Smooth muscle cell (in vitro differentiated cells): ENCODE data around the gene CHRNA10. TPM values are rescaled to one million over a fixed set of nuclear protein-coding genes. Genes with fewer than 3 reads are reported as not detected.

Source experiments
- DNase-seq: peaks from one replicate; lab custom pipeline; 2025; ENCODE audit not compliant: unreplicated experiment; lab: John Stamatoyannopoulos, UW
- H2AFZ ChIP-seq: fragments of 200-600 bp; sonication (generic); 2 replicates; pipeline ENCODE4 v1.6.0; 2016; ENCODE audit warnings: antibody characterized with exemption, low read depth, mild to moderate bottlenecking
- H3F3A ChIP-seq: fragments of 200-600 bp; sonication (generic); 2 replicates; pipeline ENCODE4 v1.6.0; 2017; ENCODE audit warnings: antibody characterized with exemption, low read depth
- H3K27ac ChIP-seq: fragments of 200-600 bp; sonication (generic); 2 replicates; pipeline ENCODE4 v1.5.1; 2016; ENCODE audit warnings: low read depth, mild to moderate bottlenecking
- H3K27me3 ChIP-seq: fragments of 200-600 bp; sonication (generic); 2 replicates; pipeline ENCODE4 v1.6.1; 2016; ENCODE audit warnings: low read depth, mild to moderate bottlenecking
- H3K36me3 ChIP-seq: fragments of 200-600 bp; sonication (generic); 2 replicates; pipeline ENCODE4 v1.5.1; 2016; ENCODE audit warnings: low read depth
- H3K4me1 ChIP-seq: fragments of 200-600 bp; sonication (generic); 2 replicates; pipeline ENCODE4 v1.5.1; 2016; ENCODE audit warnings: low read depth
- H3K4me2 ChIP-seq: fragments of 200-600 bp; sonication (generic); 2 replicates; pipeline ENCODE4 v1.6.0; 2016; ENCODE audit warnings: mild to moderate bottlenecking
- H3K4me3 ChIP-seq: fragments of 200-600 bp; sonication (generic); 2 replicates; pipeline ENCODE4 v1.5.1; 2016; ENCODE audit warnings: mild to moderate bottlenecking
- H3K79me2 ChIP-seq: fragments of 200-600 bp; sonication (generic); 2 replicates; pipeline ENCODE4 v1.6.0; 2016; ENCODE audit warnings: low read depth, mild to moderate bottlenecking
- H3K9ac ChIP-seq: fragments of 200-600 bp; sonication (generic); 2 replicates; pipeline ENCODE4 v1.6.0; 2016; ENCODE audit warnings: low read depth
- H3K9me3 ChIP-seq: fragments of 200-600 bp; sonication (generic); replicated peaks from 2 replicates; pipeline ENCODE4 v1.5.1; 2016; ENCODE audit warnings: low read depth
- H4K20me1 ChIP-seq: fragments of 200-600 bp; sonication (generic); 2 replicates; pipeline ENCODE4 v1.6.0; 2016; ENCODE audit warnings: low read depth
- CTCF ChIP-seq: fragments of 200-600 bp; sonication (generic); IDR thresholded peaks from 2 replicates; pipeline ENCODE4 v1.5.1; 2017; ENCODE audit warnings: borderline replicate concordance, mild to moderate bottlenecking, antibody characterized with exemption; ENCODE audit not compliant: insufficient read depth, poor library complexity, severe bottlenecking
- WGBS: methylation state at CpG from one replicate; pipeline ENCODE4 v1.1.7; 2016; ENCODE audit warnings: low lambda C conversion rate; 5-methylcytosine and 5-hydroxymethylcytosine counted together
- polyA plus RNA-seq: library from polyadenylated mRNA; unstranded; fragments of >200 nt; fragmentation: Nextera tagmentation; extraction: Ambion mirVana; gene quantifications from 2 replicates; pipeline ENCODE4 v1.2.1, GENCODE V29; 2016
- total RNA-seq: library from RNA; depleted of rRNA; stranded (reverse); fragments of >200 nt; gene quantifications from 2 replicates; pipeline ENCODE4 v1.2.3, GENCODE V29; 2014

CHRNA10 gene
- total and polyA plus RNA-seq, 2 experiments from 2014 or later: 0.41 to 0.58 TPM

GRCh38 chr11:3664032-3664630 lies 7.1 kb downstream of the CHRNA10 start:
- no peak overlapping the region for H3K27ac ChIP-seq
- no peak overlapping the region for H2AFZ ChIP-seq
- no peaks in the 10 kb centered on the region for H3K79me2 ChIP-seq
- no peaks in the 10 kb centered on the region for H3F3A ChIP-seq
- no peaks in the 10 kb centered on the region for H3K9me3 ChIP-seq
- no peaks in the 10 kb centered on the region for H3K4me1 ChIP-seq
- H4K20me1 ChIP-seq: no peaks in the 10 kb centered on the region
- no peaks in the 10 kb centered on the region for H3K27me3 ChIP-seq
- H3K4me2 ChIP-seq: no peak overlapping the region
- no peak for TF ChIP-seq CTCF
- no peaks in the 10 kb centered on the region for H3K36me3 ChIP-seq
- H3K9ac ChIP-seq: no peak overlapping the region
- 90% methylated on average over 10 of the region's 10 CpGs for WGBS
- DNase-seq: no peak
- no peak overlapping the region for H3K4me3 ChIP-seq

- no peaks in the 10 kb centered on the region for H3K79me2 ChIP-seq
- no peaks in the 10 kb centered on the region for H3F3A ChIP-seq
- H3K9ac ChIP-seq: no peak overlapping the region
- no peak for DNase-seq
- H3K4me3 ChIP-seq: no peak overlapping the region
- no peak overlapping the region for H2AFZ ChIP-seq
- H3K9me3 ChIP-seq: no peaks in the 10 kb centered on the region
- no peaks in the 10 kb centered on the region for H3K36me3 ChIP-seq
- no peaks in the 10 kb centered on the region for H3K27me3 ChIP-seq
- H3K27ac ChIP-seq: no peak overlapping the region
- H4K20me1 ChIP-seq: no peaks in the 10 kb centered on the region
- H3K4me1 ChIP-seq: no peaks in the 10 kb centered on the region
- no peak overlapping the region for H3K4me2 ChIP-seq
- TF ChIP-seq CTCF: no peak
Measured at GRCh38 chr11:3662856-3663255, 8.3 kb downstream of the CHRNA10 start.

GRCh38 chr11:3660960-3661359 lies 10.2 kb downstream of the CHRNA10 start:
- WGBS: 97% methylated on average over 2 of the region's 2 CpGs
- Histone ChIP-seq H3K9ac (no peak overlapping the region), H3K4me3 (no peak overlapping the region), H4K20me1 (no peaks in the 10 kb centered on the region), H3K27me3 (no peaks in the 10 kb centered on the region), H3K4me2 (no peak overlapping the region), H3K79me2 (no peaks in the 10 kb centered on the region), H3F3A (no peaks in the 10 kb centered on the region), H3K4me1 (no peaks in the 10 kb centered on the region), H2AFZ (no peak overlapping the region), H3K27ac (no peak overlapping the region), H3K36me3 (no peaks in the 10 kb centered on the region), H3K9me3 (no peaks in the 10 kb centered on the region)
- TF ChIP-seq CTCF: no peak
- DNase-seq: no peak
